ENCODE results near the gene PRKACA.

The PRKACA gene

DNA sequence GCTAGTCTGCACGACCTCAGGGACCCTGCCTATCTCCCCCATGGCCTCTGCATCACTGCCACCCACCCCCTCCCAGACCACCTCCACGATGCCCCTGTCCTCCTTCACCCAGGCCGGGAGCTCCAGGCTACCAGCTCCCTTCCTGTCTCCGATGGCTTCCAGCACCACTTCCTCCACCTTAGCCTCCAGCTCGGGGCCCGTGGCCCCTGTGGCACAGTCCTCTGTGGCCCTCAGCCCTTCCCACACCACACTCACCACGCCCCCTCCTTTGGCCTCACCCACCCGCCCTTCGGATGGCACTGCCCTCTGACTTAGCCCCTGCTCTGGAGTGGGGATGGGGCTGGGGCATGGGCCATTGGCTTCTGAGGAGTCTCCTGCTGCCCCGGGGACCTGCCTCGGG, 62.8 kb downstream of the PRKACA start:
- TF ChIP-seq, protein P1, sequence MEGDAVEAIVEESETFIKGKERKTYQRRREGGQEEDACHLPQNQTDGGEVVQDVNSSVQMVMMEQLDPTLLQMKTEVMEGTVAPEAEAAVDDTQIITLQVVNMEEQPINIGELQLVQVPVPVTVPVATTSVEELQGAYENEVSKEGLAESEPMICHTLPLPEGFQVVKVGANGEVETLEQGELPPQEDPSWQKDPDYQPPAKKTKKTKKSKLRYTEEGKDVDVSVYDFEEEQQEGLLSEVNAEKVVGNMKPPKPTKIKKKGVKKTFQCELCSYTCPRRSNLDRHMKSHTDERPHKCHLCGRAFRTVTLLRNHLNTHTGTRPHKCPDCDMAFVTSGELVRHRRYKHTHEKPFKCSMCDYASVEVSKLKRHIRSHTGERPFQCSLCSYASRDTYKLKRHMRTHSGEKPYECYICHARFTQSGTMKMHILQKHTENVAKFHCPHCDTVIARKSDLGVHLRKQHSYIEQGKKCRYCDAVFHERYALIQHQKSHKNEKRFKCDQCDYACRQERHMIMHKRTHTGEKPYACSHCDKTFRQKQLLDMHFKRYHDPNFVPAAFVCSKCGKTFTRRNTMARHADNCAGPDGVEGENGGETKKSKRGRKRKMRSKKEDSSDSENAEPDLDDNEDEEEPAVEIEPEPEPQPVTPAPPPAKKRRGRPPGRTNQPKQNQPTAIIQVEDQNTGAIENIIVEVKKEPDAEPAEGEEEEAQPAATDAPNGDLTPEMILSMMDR (IDR thresholded peaks at IDR 0.05), result no peak

DNA sequence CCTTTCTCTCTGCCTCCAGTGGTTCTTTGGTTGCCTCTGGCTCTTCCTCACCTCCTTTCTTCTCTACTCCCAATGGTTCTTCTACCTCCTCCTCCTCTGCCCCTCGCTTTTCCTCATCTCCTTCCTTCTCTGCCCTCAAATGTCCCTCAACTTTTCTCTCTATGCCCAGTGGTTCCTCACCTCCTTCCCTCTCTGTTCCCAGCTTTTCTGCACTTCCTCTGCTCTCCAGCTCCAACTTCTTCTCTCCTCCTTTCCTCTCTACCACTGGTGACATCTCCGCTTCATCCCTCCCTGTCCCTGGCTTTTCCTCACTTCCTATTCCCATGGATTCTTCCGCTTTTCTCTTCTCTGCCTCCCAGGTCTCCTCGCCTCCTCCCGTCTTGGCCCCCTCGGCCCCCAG, 63.5 kb downstream of the PRKACA start:
- TF ChIP-seq, protein P1 (IDR thresholded peaks at IDR 0.05), result no peak

DNA sequence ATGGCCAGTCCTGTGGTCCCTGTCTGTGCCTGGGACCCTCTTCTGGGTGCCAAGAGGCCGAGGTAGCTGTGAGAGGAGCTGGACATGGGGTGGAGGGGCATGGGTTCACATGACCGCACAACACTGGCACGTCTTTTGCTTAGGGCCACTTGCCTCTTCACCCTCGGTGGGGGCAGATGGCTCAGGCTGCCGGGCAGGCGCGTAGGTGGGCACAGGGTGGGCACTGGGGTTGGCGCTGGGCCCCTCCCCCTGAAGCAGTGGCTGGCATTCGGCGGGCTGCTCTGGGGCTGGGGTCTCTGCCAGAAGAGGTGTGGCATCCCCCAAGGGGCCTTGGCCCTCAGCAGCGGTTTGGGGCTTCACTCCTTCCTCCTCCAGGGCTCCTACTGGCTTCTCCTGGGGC, 64.1 kb downstream of the PRKACA start:
- TF ChIP-seq, protein P1 (IDR thresholded peaks at IDR 0.05), result no peak

DNA sequence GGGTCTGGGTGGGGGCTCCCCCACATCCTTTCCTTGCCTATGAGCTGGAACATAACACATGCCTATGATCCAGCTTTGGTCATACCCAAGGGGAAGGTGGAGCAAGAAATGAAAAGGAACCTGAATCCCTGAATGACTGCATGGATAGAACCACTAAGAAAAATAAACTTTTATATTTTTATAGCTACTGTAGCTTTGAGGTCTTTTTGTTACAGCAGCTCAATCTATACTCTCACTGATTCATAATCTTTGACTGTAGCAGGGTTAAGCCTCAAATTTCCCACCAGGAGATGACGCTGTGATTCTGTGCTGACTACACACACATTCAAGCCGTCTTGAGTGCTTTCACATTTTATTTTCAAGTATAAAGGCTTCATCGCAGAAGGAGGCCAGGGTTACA, 64.5 kb downstream of the PRKACA start:
- TF ChIP-seq, protein P1 (IDR thresholded peaks at IDR 0.05), result no peak

DNA sequence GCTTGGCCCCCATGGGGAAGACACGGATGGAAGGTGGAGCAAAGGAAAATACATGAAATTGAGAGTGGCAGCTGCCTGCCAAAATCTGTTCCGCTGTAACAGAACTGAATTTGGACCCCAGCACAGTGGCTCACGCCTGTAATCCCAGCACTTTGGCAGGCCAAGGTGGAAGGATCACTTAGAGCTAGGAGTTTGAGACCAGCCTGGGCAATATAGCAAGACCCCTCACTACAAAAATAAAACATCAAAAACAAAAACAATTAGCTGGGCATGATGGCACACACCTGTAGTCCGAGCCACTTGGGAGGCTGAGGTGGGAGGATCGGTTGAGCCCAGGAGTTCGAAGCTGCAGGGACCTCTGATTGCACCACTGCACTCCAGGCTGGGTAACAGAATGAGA, 65.1 kb downstream of the PRKACA start:
- TF ChIP-seq, protein P1 (IDR thresholded peaks at IDR 0.05), result no peak

DNA sequence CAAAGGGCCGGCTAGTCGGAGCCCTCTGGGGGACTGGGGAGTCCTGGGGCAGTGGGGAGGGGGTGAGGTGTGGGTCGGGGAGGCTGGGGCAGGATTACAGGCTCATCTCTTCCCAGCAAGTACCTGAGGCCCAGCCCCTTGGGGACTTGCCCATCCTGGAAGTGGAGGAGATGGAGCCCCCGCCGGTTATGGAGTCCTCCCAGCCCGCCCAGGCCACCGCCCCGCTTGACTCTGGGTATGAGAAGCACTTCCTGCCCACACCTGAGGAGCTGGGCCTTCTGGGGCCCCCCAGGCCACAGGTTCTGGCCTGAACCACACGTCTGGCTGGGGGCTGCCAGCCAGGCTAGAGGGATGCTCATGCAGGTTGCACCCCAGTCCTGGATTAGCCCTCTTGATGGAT, 65.6 kb downstream of the PRKACA start:
- TF ChIP-seq, protein P1 (IDR thresholded peaks at IDR 0.05), result no peak

DNA sequence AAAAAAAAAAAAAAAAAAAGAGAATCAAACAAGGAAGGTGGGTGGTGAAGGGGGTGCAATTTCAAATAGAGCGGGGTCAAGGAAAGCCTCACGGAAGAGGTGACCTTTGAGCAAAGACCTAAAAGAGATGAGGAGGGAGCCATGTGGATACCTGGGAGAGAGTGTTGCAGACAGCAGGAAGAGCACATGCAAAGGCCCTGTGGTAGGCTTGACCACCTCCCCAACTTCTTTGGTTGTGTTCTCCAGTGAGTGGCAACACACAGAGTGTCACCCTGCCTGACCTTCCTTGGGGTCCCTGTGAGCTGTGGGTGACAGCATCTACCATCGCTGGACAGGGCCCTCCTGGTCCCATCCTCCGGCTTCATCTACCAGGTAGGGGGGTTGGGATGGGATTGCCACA, 67.0 kb downstream of the PRKACA start:
- TF ChIP-seq, protein P1 (IDR thresholded peaks at IDR 0.05), result no peak

DNA sequence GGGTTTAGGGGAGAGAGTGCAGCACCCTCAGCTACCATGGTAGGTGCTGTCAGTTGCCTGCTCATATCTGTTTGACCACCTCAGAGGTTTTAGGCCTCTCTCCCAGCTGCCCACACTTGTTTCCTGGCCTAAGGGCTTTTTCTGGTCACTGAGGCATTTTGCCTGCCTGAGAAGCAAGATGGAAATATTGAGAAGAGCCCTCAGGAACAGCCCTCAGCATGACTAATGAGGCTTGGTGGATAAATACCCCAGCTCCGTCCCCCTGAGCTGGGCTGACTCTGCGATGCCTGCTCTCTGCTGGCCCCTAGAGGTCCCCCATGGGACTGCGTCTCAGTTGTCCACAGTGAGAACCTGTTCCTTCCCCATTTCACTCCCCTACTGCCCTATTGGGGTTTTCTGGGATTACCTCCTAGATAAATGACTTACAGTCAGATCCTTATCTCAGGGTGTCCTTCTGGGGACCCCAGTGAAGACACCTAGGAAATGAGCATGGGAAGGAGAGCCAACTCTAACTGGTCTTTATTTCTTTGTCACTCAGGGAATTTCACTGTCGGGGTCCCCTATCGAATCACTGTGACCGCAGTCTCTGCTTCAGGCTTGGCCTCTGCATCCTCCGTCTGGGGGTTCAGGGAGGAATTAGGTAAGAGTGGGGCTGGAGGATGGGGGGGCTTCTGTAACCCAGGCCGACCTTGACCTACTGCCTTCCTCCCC, 69.0 kb downstream of the PRKACA start:
- TF ChIP-seq, protein P1 (IDR thresholded peaks at IDR 0.05), result peak; percentile 89

Data from LNCAP (cell line).